Gastroesophageal sphincter (tissue), 3 donors: ENCODE results near the gene RASGEF1C.

ENCODE experiments used
- CTCF ChIP-seq, 4 experiments: fragments of 200-600 bp in 2 of 4; fragments of 450-650 bp in 2 of 4; sonication (generic) in 1 of 4; IDR thresholded peaks; one replicate each; pipeline ENCODE4 v1.5.1; 2017 to 2019; ENCODE audit warnings: antibody characterized with exemption in 4 of 4, mild to moderate bottlenecking in 2 of 4, moderate library complexity in 2 of 4
- EP300 ChIP-seq: sonication (generic); formaldehyde crosslinking; IDR thresholded peaks from one replicate; pipeline ENCODE4 v1.6.1; 2017; ENCODE audit warnings: antibody characterized with exemption, mild to moderate bottlenecking
- POLR2A ChIP-seq, 2 donors: fragments of 450-650 bp; IDR thresholded peaks; one replicate each; pipeline ENCODE4 v1.6.1; 2017; ENCODE audit warnings: antibody characterized with exemption in 2 of 2, mild to moderate bottlenecking in 2 of 2, moderate library complexity in 1 of 2

GRCh38 chr5:180119031-180119902 is 89.7 kb downstream of the RASGEF1C start:
- TF ChIP-seq CTCF (IDR thresholded peaks at IDR 0.05) = no peak
- TF ChIP-seq POLR2A (IDR thresholded peaks at IDR 0.05) = no peak
- TF ChIP-seq EP300 = no peak
